HG02943 (cell line): ENCODE data around the gene SLX4.
A peak's percentile ranks its signal among the peaks of the same experiment; 100 is the strongest.

Experiments
- ATAC-seq: cut with Tn5 transposase; IDR thresholded peaks from one replicate; pipeline ENCODE4 v1.9.1; 2021; ENCODE audit warnings: mild to moderate bottlenecking, low read depth, moderate library complexity; ENCODE audit not compliant: unreplicated experiment

Gene SLX4

GRCh38 chr16:3583303-3584038, 27.9 kb downstream of the SLX4 start:
- ATAC-seq, result no peak

GRCh38 chr16:3582276-3583165, 28.9 kb downstream of the SLX4 start:
- ATAC-seq, result no peak

DNA sequence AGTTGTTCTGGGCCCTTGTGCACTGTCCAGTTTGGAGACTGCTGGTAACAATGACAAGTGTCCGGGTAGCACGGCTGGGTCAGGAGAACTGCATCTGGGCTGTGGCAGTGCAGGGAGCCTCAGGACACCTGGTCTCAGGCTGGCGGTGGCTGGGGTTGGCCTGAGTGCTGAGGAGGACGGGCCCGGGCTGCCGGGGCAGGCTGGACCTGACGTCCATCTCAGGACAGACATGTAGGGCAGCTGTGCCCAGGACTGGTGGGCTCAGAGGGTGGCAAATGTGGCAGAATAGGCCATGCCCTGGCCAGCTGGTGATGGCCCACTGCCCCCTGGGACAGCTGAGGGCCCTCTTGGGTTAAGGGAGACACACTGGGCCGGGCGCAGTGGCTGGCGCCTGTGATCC, 30.0 kb downstream of the SLX4 start:
- no peak for ATAC-seq

DNA sequence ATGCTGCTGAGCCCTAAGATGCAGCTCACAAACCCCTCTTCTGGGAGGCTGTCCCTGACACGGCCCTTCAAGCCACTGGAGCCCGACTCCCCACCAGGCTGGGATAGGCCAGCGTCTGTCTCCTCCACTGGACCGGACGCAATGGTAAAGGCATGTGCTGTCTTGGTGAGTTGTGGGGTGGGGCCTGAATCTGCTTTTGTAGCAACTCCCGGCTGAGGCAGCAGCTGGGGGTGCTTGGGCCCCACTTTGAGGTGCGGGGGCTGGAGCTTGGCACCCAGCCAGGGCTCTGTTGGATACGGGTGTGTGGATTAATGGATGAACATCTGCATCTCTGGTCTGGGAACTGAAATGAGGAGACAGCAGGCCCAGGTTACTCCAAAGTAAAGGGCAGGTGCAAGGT, 30.7 kb downstream of the SLX4 start:
- ATAC-seq, result no peak

DNA sequence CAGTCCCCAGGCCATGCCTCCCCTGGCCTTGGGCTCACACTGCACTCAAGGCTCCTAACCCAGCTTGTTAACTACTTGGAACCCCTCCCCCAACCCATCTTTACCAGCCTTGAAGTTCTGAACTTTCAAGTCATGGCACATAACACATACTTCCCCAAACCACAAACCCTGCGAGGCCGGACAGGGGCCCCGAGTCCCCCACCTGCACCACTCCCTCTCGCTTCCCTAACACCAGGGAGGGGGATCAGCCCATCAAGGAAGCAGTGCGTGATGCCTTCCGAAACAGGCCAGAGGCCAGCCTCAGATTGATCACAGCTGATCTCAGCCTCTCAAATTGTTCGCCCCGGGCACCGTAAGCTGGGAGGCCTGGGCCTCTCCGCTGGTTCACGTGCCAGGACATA, 31.2 kb downstream of the SLX4 start:
- ATAC-seq, result no peak

GRCh38 chr16:3579776-3580175, 31.6 kb downstream of the SLX4 start:
- ATAC-seq, result no peak

GRCh38 chr16:3578610-3579551, 32.5 kb downstream of the SLX4 start:
- peak; percentile 59 for ATAC-seq

DNA sequence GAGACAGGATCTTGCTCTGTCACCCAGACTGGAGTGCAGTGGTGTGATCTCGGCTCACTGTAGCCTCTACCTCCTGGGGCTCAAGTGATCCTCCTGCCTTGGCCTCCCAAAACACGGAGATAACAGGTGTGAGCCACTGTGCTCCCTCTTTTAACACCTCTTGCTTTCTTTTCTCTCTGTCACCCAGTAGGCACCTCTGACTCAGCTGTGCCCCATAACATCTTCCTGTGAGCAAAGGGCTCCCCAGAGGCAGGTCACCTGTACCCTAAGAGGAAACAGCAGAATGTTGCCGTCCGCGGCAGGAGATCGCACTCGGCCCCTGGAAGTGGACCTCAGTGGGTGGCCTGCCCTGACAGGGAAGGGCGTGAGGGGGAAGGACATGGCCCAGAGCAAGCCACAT, 33.3 kb downstream of the SLX4 start:
- ATAC-seq, result no peak

DNA sequence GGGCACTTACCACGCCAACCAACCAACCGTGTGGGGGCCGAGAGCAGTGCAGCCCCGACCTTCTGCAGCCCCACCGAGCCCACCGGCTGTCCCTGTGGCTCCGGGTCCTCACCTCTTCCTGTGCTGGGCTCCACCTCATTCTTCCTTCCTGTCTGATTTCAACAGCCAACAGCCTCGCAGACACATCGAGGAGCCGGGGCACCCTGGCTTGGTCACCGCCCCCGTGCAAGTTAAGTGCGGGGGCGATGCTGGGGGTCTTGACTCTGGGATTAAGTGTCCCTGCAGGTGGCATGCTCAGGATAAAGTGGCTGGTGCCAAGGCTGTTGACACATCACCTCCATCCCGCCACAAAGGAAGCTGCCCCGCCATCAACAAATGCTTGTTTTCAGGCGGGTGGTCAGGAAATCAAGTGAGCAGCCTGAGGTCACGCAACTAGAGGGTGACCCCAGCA, 34.1 kb downstream of the SLX4 start, which contains the start of gene NLRC3:
NLRC3 (minus strand) TSS at position 102 of the 451 bp plus-strand sequence. CDS start 12,367 bp downstream, outside the sequence.
- no peak for ATAC-seq

DNA sequence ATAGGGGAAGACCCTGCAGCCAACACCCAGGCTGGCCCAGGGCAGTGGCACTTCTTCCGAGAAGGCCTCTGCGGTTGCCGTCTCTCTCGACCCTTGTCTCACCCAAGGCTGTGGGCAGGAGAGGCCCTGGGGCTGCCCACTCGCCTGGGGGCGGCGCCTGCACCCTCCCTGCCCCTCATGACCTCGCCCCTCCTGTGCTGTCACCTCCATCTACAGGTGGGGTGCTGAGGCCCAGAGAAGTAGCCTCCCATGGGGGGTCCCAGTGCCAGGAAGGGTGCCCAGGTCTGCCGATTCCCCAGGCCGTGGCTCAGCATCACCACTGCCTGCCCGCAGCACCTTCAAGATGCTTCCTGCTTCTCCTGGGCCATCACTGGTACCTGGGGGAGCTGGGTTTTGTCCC, 35.2 kb downstream of the SLX4 start:
- no peak for ATAC-seq

- no peak for ATAC-seq
These were observed 35.9 kb downstream of the SLX4 start for GRCh38 chr16:3575491-3575890.

DNA sequence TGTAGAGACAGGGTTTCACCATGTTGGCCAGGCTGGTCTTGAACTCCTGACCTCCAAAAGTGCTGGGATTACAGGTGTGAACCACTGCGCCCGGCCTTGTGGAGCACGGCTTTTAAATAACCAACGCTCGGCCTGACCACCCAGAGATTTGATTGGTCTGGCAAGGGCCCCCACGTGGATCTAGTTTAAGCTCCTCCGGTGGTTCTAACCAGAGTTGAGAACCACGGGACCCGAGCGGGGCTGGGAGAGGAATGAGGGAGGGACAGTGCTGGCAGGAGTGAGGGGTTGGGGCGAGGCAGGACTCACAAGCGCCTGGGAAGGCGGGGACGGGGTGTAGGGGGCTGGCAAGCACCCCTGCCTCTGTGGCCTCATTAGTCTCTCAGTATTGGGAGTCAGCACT, 37.2 kb downstream of the SLX4 start:
- no peak for ATAC-seq

- no peak for ATAC-seq
These were observed 38.1 kb downstream of the SLX4 start for GRCh38 chr16:3573146-3573815.

DNA sequence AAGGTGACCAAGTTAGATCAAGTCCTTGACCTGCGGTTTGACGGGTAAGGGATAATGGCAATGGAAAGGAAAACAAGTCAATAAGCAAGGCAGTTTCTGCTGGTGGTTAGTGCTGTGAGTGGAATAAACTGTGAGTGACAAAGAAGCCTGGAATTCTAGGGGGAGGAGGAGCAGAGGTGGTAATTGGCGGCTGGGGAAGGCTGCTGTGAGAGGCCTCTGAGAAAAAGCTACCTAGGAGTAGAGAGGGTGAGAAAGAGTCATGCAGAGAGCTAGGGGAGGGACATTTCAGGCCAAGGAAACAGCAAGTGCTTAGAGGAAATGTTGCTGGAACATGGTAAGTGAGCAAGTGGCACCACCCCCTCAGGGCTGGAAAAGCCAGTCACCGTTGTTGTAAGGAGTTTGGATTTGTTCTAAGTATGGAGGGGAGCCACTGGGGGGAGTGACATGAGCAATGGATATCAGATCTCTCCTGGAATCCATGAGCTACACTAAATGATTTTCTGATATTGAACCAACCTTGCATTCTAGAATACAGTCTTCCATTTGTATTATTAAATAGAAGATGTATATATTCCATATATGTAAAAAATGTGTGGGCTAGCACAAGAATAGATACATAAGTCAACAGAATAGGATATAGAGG, 40.9 kb downstream of the SLX4 start:
- ATAC-seq, result no peak

- ATAC-seq, result no peak
These were observed 41.6 kb downstream of the SLX4 start for GRCh38 chr16:3569851-3570250.

- no peak for ATAC-seq
These were observed 44.4 kb downstream of the SLX4 start for GRCh38 chr16:3566990-3567389.

DNA sequence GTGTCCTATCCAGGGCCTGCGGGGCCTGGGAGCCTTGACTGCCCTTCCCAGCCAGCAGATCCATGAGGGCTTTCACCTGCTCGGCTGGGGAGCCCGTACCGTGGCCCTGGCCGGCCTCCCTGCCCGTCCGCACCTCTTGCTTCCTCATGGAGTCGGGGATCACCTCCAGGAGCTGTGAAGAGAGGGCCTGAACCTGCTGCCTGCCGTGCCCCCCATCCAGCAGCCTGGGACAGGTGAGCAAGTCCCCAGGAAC, 46.6 kb downstream of the SLX4 start:
- ATAC-seq, result no peak

DNA sequence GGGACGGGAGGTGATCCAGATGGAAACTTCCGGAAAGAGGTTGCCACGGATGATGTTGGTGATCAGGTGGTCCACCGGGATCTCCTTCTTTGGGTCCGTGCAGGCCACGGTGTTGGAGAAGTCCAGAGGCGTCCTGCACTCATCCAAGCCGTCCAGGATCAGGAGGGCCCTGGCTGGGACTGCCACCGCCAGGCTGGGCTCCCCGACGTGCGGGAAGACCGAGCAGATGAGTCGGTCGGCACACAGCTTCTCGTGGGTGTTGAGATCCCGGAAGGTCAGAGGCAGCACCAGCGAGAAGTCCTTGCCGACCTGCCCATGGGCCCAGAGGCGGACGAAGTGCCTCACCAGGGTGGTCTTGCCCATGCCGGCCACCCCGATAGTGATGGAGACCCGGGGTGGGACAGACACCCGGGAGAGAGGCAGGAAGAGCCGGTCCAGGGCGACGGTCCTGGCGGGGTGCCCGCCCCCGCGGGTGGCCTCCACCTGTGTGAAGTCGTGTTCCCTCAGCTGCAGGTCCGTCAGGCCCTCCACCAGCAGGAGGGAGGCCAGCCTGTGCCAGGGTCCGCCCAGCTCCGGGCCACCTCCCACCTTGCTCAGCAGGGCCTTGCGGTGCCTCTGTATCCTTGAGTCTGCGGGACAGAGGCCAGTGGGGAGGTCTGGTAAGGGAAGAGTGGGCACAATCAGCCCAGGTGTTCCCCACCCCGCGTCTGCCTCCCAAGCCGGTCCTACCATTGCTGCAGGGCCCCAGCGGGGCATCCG, 47.1 kb downstream of the SLX4 start:
- ATAC-seq, result no peak

DNA sequence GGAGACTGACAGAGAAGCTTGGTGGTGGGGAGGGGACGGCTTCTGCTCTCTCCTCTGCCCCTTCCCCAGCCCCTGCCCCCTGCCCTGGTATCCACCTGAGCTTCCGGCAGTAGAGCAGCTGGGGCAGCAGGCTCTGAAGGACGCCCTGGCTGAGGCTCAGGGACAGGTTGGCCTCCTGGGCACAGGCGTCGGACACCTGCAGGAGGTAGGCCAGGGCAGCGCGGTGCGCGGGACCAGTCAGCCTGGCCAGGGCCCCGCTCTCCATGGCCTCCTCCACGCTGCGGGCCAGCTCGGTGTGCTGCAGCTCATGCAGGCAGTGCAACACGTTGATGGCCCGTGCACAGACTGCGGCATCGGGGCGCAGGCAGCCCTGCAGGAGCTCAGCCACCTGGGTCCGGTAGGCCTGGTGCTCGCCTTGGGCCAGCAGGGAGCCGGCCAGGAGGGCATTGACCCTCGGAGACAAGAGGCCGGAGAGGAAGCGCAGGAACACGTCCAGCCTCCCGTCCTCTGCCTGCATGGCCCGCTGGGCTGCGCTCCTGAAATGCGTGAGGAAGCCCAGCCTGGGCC, 48.4 kb downstream of the SLX4 start:
- ATAC-seq, result no peak
